Heart right ventricle (tissue), 16 donors: ENCODE results near the gene BAIAP3. TPM values are rescaled to one million over a fixed set of nuclear protein-coding genes. Genes with fewer than 3 reads are reported as not detected.
A peak's percentile ranks its signal among the peaks of the same experiment; 100 is the strongest.

Experiments used
- ATAC-seq, 8 donors: fragments of 200-7000 bp; cut with Tn5 transposase; one replicate each; pipeline ENCODE4 v1.9.1; 2020; ENCODE audit warnings: mild to moderate bottlenecking in 8 of 8, moderate library complexity in 8 of 8, moderate number of reproducible peaks in 1 of 8
- DNase-seq, 2 donors: peaks; one replicate each; pipeline ENCODE4 v3.0.0-alpha.2; 2020
- H3K27ac ChIP-seq, 10 donors: fragments of 200-600 bp; sonication (generic) in 2 of 10; one replicate each; pipeline versions ENCODE4 v1.5.0 to v1.8.0; 2020 to 2022; ENCODE audit warnings: mild to moderate bottlenecking in 3 of 10
- H3K27me3 ChIP-seq, 7 donors: fragments of 200-600 bp; one replicate each; pipeline ENCODE4 v1.8.0; 2021 to 2022; ENCODE audit warnings: mild to moderate bottlenecking in 2 of 7
- H3K36me3 ChIP-seq, 9 donors: fragments of 200-600 bp; sonication (generic) in 1 of 9; one replicate each; pipeline versions ENCODE4 v1.5.0 to v1.8.0; 2020 to 2022; ENCODE audit warnings: mild to moderate bottlenecking in 2 of 9
- H3K4me1 ChIP-seq, 9 donors: fragments of 200-600 bp; sonication (generic) in 1 of 9; one replicate each; pipeline versions ENCODE4 v1.5.0 to v1.8.0; 2020 to 2022; ENCODE audit warnings: mild to moderate bottlenecking in 4 of 9
- H3K4me3 ChIP-seq, 10 donors: fragments of 200-600 bp; sonication (generic) in 2 of 10; one replicate each; pipeline versions ENCODE4 v1.5.0 to v1.8.0; 2020 to 2022; ENCODE audit warnings: mild to moderate bottlenecking in 7 of 10, moderate library complexity in 2 of 10
- H3K9me3 ChIP-seq, 11 donors: fragments of 200-600 bp in 10 of 11; sonication (generic) in 2 of 11; one replicate each; pipeline versions ENCODE4 v1.5.0 to v1.8.0; 2013 to 2022; ENCODE audit warnings: mild to moderate bottlenecking in 2 of 11, control low read depth in 1 of 11, moderate library complexity in 1 of 11
- WGBS, 2 donors: extraction: QIAGEN DNeasy Blood & Tissue Kit; methylation state at CpG; one replicate each; pipeline ENCODE4 v1.1.7; 2013; ENCODE audit warnings: inconsistent platforms in 1 of 2; 5-methylcytosine and 5-hydroxymethylcytosine counted together
- intact Hi-C, 10 donors: fragments of 100-400 bp; cut with DNase I; formaldehyde crosslinking; loops; one replicate each; pipeline versions ENCODE4 v1.11.1 to v1.14.2; 2022
- polyA plus RNA-seq, 2 donors: library from polyadenylated mRNA; stranded (reverse); fragments of 200-250 nt; gene quantifications; one replicate each; pipeline ENCODE4 v1.2.3, GENCODE V29; 2013
- total RNA-seq, 10 donors: library from RNA; stranded (reverse); fragmentation: NEBNext Ultra II Directional in 3 of 10; extraction: Animal tissue kit (Norgen Biotek cat#: 25700) in 3 of 10; gene quantifications; one replicate each; pipeline versions ENCODE4 v1.2.1 to v1.2.4, GENCODE V29; 2021 to 2023
- TF ChIP-seq, protein P1 (sequence below), 9 donors: fragments of 200-600 bp; sonication (generic) in 2 of 9; IDR thresholded peaks; one replicate each; pipeline versions ENCODE4 v1.5.0 to v1.8.0; 2021 to 2022; ENCODE audit warnings: antibody characterized with exemption in 9 of 9, mild to moderate bottlenecking in 5 of 9, moderate library complexity in 1 of 9
- donor health status: Arrhythmogenic right ventricular cardiomyopathy.
- donor health status: ischemic (EF 13 %, LVEDD 7.1; RV severe dilation, severe dysfunction).
- donor health status: healthy with polysubstance abuse.
- donor health status: DM: no; HTN: yes; CAD: no.
- donor health status: DM: no; HTN: no; CAD: no.
- donor health status: ischemic (EF 25% LVEDD 6.9; RV normal size, moderate dysfunction).
- donor health status: ischemic (EF 25% LVEDD 5.7; RV mildly dilated, moderate dysfunction).
- donor health status: healthy.
- donor health status: DM: yes; HTN: yes; CAD: no.
- donor health status: Ischemic cardiomyopathy.
- donor health status: ischemic (EF 35%, LVEDD 5.7; RV mildly dilated, moderate dysfunction).
- donor health status: nonischemic (EF 11% LVEDD 7.7; RV severe dilation, severe dysfunction).
- donor health status: DM: yes; HTN: yes; CAD: no.
- donor health status: PGD.
- donor health status: ischemic (EF 29% LVEDD 5.4; RV normal size, mild dysfunction).
- donor health status: nonischemic (EF 23%, LVEDD 6.1; RV moderate dilation, normal function).

The BAIAP3 gene
- total and polyA plus RNA-seq, 12 donors, result 0.37 to 6.8 (median 2.0) TPM

GRCh38 chr16:1393613-1394176, 60.2 kb downstream of the BAIAP3 start:
- WGBS, 2 donors, result 95 to 97% methylated on average over 21 of the region's 21 CpGs
- H3K27me3 ChIP-seq, result no peaks in the 10 kb centered on the region
- H3K9me3 ChIP-seq, result no peaks in the 10 kb centered on the region
- H3K27ac ChIP-seq, result no peak overlapping the region
- no peak overlapping the region for H3K4me3 ChIP-seq
- peaks cover 0 to 94% (median 20%) of the 10 kb centered on the region in 9 donors for H3K36me3 ChIP-seq
- ATAC-seq, result peak in 2 of 8 donors; percentile 13 to 30
- no peak for DNase-seq
- TF ChIP-seq, protein P1, sequence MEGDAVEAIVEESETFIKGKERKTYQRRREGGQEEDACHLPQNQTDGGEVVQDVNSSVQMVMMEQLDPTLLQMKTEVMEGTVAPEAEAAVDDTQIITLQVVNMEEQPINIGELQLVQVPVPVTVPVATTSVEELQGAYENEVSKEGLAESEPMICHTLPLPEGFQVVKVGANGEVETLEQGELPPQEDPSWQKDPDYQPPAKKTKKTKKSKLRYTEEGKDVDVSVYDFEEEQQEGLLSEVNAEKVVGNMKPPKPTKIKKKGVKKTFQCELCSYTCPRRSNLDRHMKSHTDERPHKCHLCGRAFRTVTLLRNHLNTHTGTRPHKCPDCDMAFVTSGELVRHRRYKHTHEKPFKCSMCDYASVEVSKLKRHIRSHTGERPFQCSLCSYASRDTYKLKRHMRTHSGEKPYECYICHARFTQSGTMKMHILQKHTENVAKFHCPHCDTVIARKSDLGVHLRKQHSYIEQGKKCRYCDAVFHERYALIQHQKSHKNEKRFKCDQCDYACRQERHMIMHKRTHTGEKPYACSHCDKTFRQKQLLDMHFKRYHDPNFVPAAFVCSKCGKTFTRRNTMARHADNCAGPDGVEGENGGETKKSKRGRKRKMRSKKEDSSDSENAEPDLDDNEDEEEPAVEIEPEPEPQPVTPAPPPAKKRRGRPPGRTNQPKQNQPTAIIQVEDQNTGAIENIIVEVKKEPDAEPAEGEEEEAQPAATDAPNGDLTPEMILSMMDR (IDR thresholded peaks at IDR 0.05), result no peak
- intact Hi-C loops, result loop anchor here in 1 of 10 donors (2.0 kb wide), 1 partner anchor 359 kb away; no protein-coding TSS in a partner anchor
- H3K4me1 ChIP-seq, result no peaks in the 10 kb centered on the region

- TF ChIP-seq, protein P1 (IDR thresholded peaks at IDR 0.05), result no peak
- no peak overlapping the region for H3K4me3 ChIP-seq
- no peaks in the 10 kb centered on the region for H3K27me3 ChIP-seq
- H3K4me1 ChIP-seq, result no peaks in the 10 kb centered on the region
- ATAC-seq (no peak), DNase-seq (no peak)
- intact Hi-C loops, result loop anchor here in 1 of 10 donors (2.0 kb wide), 1 partner anchor 360 kb away; no protein-coding TSS in a partner anchor
- no peaks in the 10 kb centered on the region for H3K9me3 ChIP-seq
- H3K36me3 ChIP-seq, result peaks cover 0 to 96% (median 27%) of the 10 kb centered on the region in 9 donors
- WGBS, 2 donors, result 93 to 94% methylated on average over 19 of the region's 19 CpGs
- no peak overlapping the region for H3K27ac ChIP-seq
Measured at GRCh38 chr16:1394367-1394951, 61.0 kb downstream of the BAIAP3 start.

DNA sequence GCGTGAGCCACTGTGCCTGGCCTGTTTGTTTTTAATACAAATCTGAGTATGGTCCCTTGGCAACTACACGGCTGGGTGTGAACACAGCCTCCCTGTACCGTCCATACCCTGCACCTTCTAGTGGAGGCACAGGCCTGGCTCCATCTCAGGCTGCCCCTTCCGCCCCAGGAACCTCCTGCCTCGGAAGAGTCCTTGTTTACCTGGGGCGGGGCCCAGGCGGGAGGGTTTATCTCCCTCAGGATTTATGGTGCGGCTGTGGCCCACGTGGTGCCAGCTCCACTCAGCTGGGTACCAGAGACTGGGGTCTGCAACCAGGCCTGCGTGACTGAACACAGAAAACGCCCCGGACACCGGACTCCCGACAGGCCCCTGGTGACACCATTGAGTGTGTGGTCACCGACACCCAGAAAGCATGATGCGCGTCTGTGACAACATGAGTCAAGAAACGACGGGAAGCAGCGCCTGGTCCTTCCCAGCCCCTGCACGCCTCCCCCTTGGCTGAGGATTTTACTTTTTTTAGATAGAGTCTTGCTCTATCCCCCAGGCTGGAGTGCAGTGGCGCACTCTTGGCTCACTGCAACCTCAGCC, 62.1 kb downstream of the BAIAP3 start:
- DNase-seq, result no peak

GRCh38 chr16:1397779-1398178, 64.3 kb downstream of the BAIAP3 start:
- intact Hi-C loops, result no loop called here
- ATAC-seq (no peak), DNase-seq (no peak)
- Histone ChIP-seq H3K27me3 (no peaks in the 10 kb centered on the region), H3K27ac (no peak overlapping the region), H3K4me3 (no peak overlapping the region), H3K9me3 (no peaks in the 10 kb centered on the region), H3K36me3 (peaks cover 0 to 97% (median 42%) of the 10 kb centered on the region in 9 donors), H3K4me1 (no peaks in the 10 kb centered on the region)
- WGBS, 2 donors, result 93 to 96% methylated on average over 17 to 21 of the region's 21 CpGs
- TF ChIP-seq, protein P1 (IDR thresholded peaks at IDR 0.05), result no peak

More for the DNA sequence above, 62.1 kb downstream of the BAIAP3 start:
- no peaks in the 10 kb centered on the region for H3K9me3 ChIP-seq
- no peaks in the 10 kb centered on the region for H3K4me1 ChIP-seq
- H3K4me3 ChIP-seq, result no peak overlapping the region
- H3K36me3 ChIP-seq, result peaks cover 0 to 96% (median 30%) of the 10 kb centered on the region in 9 donors
- TF ChIP-seq, protein P1 (IDR thresholded peaks at IDR 0.05), result no peak
- WGBS, 2 donors, result 94% methylated on average over 22 of the region's 22 CpGs
- H3K27me3 ChIP-seq, result no peaks in the 10 kb centered on the region
- intact Hi-C loops, result loop anchor here in 1 of 10 donors (2.0 kb wide), 1 partner anchor 361 kb away; no protein-coding TSS in a partner anchor
- ATAC-seq, result no peak
- no peak overlapping the region for H3K27ac ChIP-seq
